Neural cell (in vitro differentiated cells): ENCODE measurements around the gene MMP24. TPM values are rescaled to one million over a fixed set of nuclear protein-coding genes. Genes with fewer than 3 reads are reported as not detected.

Experiments used
- H2AFZ ChIP-seq: fragments of 200-600, 300-800 bp; sonication (generic), shearing (Covaris generic); 2 replicates; pipeline ENCODE4 v1.6.0; 2014; ENCODE audit warnings: low read depth, mild to moderate bottlenecking, antibody characterized with exemption, low read length, moderate library complexity
- H3F3A ChIP-seq: fragments of 200-600 bp; shearing (Covaris generic); 2 replicates; pipeline ENCODE4 v1.6.1; 2016; ENCODE audit warnings: mild to moderate bottlenecking, moderate library complexity, mixed read lengths, antibody characterized with exemption, low read length; ENCODE audit not compliant: insufficient read depth, poor library complexity, severe bottlenecking
- H3K27ac ChIP-seq: fragments of 200-600, 300-800 bp; sonication (generic), shearing (Covaris generic); 2 replicates; pipeline ENCODE4 v1.5.1; 2014; ENCODE audit warnings: mild to moderate bottlenecking, low read length, moderate library complexity
- H3K27me3 ChIP-seq: fragments of 300-800, 200-600 bp; sonication (generic), shearing (Covaris generic); 2 replicates; pipeline ENCODE4 v1.6.0; 2014; ENCODE audit warnings: mild to moderate bottlenecking, low read depth, low read length, moderate library complexity; ENCODE audit not compliant: insufficient read depth
- H3K36me3 ChIP-seq: fragments of 300-800, 200-600 bp; sonication (generic), shearing (Covaris generic); 2 replicates; pipeline ENCODE4 v1.5.1; 2014; ENCODE audit warnings: mild to moderate bottlenecking, antibody characterized with exemption, low read length, moderate library complexity; ENCODE audit not compliant: insufficient read depth
- H3K4me2 ChIP-seq: fragments of 300-800, 200-600 bp; sonication (generic), shearing (Covaris generic); 2 replicates; pipeline ENCODE4 v1.6.0; 2014; ENCODE audit warnings: mild to moderate bottlenecking, low read length
- H3K4me3 ChIP-seq: fragments of 300-800, 200-600 bp; sonication (generic), shearing (Covaris generic); 2 replicates; pipeline ENCODE4 v1.5.1; 2014; ENCODE audit warnings: mild to moderate bottlenecking, low read length, moderate library complexity
- H3K79me2 ChIP-seq: fragments of 200-600 bp; shearing (Covaris generic); replicated peaks from 2 replicates; pipeline ENCODE4 v1.6.0; 2014; ENCODE audit warnings: mild to moderate bottlenecking, low read length, moderate library complexity; ENCODE audit not compliant: insufficient read depth
- H3K9ac ChIP-seq: fragments of 300-800, 200-600 bp; sonication (generic), shearing (Covaris generic); 2 replicates; pipeline ENCODE4 v1.6.1; 2016; ENCODE audit warnings: mild to moderate bottlenecking, low read length, mixed read lengths
- H3K9me2 ChIP-seq: fragments of 200-600 bp; shearing (Covaris generic); 2 replicates; pipeline ENCODE4 v1.6.1; 2016; ENCODE audit warnings: mild to moderate bottlenecking, low read length, mixed read lengths; ENCODE audit not compliant: insufficient read depth
- H3K9me3 ChIP-seq: fragments of 200-600, 300-800 bp; sonication (generic), shearing (Covaris generic); 2 replicates; pipeline ENCODE4 v1.6.1; 2016; ENCODE audit warnings: mild to moderate bottlenecking, mixed run types, low read length, moderate library complexity, mixed read lengths
- H4K20me1 ChIP-seq: fragments of 200-600 bp; shearing (Covaris generic); 2 replicates; pipeline ENCODE4 v1.6.1; 2016; ENCODE audit warnings: mild to moderate bottlenecking, mixed run types; ENCODE audit not compliant: insufficient read depth
- EP300 ChIP-seq: fragments of 450-650 bp; conservative IDR thresholded peaks from 2 replicates; pipeline ENCODE4 v1.6.1; 2014; ENCODE audit warnings: antibody characterized with exemption, mild to moderate bottlenecking, moderate library complexity; ENCODE audit not compliant: poor library complexity, severe bottlenecking
- EZH2 ChIP-seq: fragments of 200-600, 300-800 bp; shearing (Covaris generic), sonication (generic); IDR thresholded peaks from 2 replicates; pipeline ENCODE4 v1.6.1; 2014; ENCODE audit warnings: antibody characterized with exemption, low read length, borderline replicate concordance, mild to moderate bottlenecking; ENCODE audit not compliant: insufficient read depth, poor library complexity, severe bottlenecking
- MXI1 ChIP-seq: fragments of 450-650 bp; conservative IDR thresholded peaks from 2 replicates; pipeline ENCODE4 v1.6.1; 2014; ENCODE audit warnings: antibody characterized with exemption, mild to moderate bottlenecking; ENCODE audit not compliant: poor library complexity, severe bottlenecking
- POLR2AphosphoS5 ChIP-seq: IDR thresholded peaks from 2 replicates; pipeline ENCODE4 v1.6.1; 2012
- RAD21 ChIP-seq: fragments of 450-650 bp; conservative IDR thresholded peaks from 2 replicates; pipeline ENCODE4 v1.6.1; 2014; ENCODE audit warnings: antibody characterized with exemption, mild to moderate bottlenecking, moderate library complexity
- SMC3 ChIP-seq: fragments of 450-650 bp; conservative IDR thresholded peaks from 2 replicates; pipeline ENCODE4 v1.6.1; 2014; ENCODE audit warnings: antibody characterized with exemption, mild to moderate bottlenecking, moderate library complexity; ENCODE audit not compliant: poor library complexity
- TAF1 ChIP-seq: IDR thresholded peaks from 2 replicates; pipeline ENCODE4 v1.6.1; 2012; ENCODE audit warnings: low read depth
- polyA plus RNA-seq: library from polyadenylated mRNA; depleted of rRNA; stranded (reverse); fragments of >200 nt; gene quantifications from 2 replicates; pipeline ENCODE4 v1.2.3, GENCODE V29; 2014
- TF ChIP-seq, protein P1 (sequence below): IDR thresholded peaks from 2 replicates; pipeline ENCODE4 v1.6.1; 2012; ENCODE audit warnings: borderline replicate concordance
- TF ChIP-seq, protein P2 (sequence below): fragments of 450-650 bp; IDR thresholded peaks from 2 replicates; pipeline ENCODE4 v1.5.1; 2014; ENCODE audit warnings: antibody characterized with exemption, mild to moderate bottlenecking, moderate library complexity; ENCODE audit not compliant: poor library complexity, severe bottlenecking

Gene MMP24
- polyA plus RNA-seq, 1 donor from 2014 or later: 57.4 TPM

DNA sequence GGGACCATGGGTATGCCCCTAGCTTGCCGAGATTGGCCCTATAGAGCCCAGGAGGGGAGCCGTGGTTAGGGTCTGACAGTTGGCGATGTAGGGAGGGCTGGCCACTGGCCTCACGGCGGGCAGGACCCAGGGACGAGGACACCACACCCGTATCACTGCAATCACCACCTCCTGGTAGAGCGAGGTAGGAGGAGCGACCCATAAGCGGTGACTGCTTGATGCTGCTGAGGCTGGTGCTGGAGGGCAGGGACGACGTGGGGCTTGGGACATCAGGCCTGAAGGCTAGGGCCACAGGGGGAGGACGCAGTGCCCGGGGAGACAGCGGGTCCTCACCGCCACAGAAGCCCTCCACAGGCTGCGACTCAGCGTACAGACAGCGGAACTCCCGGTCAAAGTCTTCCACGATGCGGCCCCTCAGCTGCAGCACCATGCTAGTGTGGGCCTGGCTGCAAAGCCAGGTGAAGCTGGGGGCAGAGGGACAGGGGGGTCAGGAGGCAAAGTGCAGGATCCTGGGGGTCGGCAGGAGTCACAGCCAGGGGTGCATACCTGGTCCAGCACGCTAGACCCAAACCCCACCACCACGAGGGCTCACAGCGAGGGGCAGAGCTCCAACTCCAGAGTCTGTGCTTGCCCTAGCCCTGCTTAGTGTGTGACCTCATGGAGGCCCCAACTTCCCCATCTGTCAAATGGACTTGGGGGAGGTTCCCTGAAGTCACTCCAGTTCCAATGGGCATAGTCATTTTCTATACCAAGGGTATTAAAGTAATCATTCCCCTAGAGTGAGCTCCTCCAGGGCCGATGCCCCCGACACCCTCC is 61.2 kb downstream of the MMP24 start:
- no peak overlapping the region for H2AFZ ChIP-seq
- H3K36me3 ChIP-seq: no peaks in the 10 kb centered on the region
- H3K27me3 ChIP-seq: no peaks in the 10 kb centered on the region
- H3K79me2 ChIP-seq: peaks cover 10% of the 10 kb centered on the region
- TF ChIP-seq EZH2: no peak
- TF ChIP-seq, protein P1, sequence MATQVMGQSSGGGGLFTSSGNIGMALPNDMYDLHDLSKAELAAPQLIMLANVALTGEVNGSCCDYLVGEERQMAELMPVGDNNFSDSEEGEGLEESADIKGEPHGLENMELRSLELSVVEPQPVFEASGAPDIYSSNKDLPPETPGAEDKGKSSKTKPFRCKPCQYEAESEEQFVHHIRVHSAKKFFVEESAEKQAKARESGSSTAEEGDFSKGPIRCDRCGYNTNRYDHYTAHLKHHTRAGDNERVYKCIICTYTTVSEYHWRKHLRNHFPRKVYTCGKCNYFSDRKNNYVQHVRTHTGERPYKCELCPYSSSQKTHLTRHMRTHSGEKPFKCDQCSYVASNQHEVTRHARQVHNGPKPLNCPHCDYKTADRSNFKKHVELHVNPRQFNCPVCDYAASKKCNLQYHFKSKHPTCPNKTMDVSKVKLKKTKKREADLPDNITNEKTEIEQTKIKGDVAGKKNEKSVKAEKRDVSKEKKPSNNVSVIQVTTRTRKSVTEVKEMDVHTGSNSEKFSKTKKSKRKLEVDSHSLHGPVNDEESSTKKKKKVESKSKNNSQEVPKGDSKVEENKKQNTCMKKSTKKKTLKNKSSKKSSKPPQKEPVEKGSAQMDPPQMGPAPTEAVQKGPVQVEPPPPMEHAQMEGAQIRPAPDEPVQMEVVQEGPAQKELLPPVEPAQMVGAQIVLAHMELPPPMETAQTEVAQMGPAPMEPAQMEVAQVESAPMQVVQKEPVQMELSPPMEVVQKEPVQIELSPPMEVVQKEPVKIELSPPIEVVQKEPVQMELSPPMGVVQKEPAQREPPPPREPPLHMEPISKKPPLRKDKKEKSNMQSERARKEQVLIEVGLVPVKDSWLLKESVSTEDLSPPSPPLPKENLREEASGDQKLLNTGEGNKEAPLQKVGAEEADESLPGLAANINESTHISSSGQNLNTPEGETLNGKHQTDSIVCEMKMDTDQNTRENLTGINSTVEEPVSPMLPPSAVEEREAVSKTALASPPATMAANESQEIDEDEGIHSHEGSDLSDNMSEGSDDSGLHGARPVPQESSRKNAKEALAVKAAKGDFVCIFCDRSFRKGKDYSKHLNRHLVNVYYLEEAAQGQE: no peak
- TF ChIP-seq SMC3: no peak
- TF ChIP-seq EP300: no peak
- TF ChIP-seq MXI1: no peak
- TF ChIP-seq RAD21: no peak
- TF ChIP-seq, protein P2, sequence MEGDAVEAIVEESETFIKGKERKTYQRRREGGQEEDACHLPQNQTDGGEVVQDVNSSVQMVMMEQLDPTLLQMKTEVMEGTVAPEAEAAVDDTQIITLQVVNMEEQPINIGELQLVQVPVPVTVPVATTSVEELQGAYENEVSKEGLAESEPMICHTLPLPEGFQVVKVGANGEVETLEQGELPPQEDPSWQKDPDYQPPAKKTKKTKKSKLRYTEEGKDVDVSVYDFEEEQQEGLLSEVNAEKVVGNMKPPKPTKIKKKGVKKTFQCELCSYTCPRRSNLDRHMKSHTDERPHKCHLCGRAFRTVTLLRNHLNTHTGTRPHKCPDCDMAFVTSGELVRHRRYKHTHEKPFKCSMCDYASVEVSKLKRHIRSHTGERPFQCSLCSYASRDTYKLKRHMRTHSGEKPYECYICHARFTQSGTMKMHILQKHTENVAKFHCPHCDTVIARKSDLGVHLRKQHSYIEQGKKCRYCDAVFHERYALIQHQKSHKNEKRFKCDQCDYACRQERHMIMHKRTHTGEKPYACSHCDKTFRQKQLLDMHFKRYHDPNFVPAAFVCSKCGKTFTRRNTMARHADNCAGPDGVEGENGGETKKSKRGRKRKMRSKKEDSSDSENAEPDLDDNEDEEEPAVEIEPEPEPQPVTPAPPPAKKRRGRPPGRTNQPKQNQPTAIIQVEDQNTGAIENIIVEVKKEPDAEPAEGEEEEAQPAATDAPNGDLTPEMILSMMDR: no peak
- TF ChIP-seq POLR2AphosphoS5: no peak
- no peak for TF ChIP-seq TAF1
- no peak overlapping the region for H3K4me2 ChIP-seq
- no peak overlapping the region for H3K9ac ChIP-seq
- no peaks in the 10 kb centered on the region for H4K20me1 ChIP-seq
- H3K9me3 ChIP-seq: no peaks in the 10 kb centered on the region
- no peaks in the 10 kb centered on the region for H3F3A ChIP-seq
- no peak overlapping the region for H3K4me3 ChIP-seq
- no peak overlapping the region for H3K27ac ChIP-seq
- H3K9me2 ChIP-seq: no peaks in the 10 kb centered on the region

DNA sequence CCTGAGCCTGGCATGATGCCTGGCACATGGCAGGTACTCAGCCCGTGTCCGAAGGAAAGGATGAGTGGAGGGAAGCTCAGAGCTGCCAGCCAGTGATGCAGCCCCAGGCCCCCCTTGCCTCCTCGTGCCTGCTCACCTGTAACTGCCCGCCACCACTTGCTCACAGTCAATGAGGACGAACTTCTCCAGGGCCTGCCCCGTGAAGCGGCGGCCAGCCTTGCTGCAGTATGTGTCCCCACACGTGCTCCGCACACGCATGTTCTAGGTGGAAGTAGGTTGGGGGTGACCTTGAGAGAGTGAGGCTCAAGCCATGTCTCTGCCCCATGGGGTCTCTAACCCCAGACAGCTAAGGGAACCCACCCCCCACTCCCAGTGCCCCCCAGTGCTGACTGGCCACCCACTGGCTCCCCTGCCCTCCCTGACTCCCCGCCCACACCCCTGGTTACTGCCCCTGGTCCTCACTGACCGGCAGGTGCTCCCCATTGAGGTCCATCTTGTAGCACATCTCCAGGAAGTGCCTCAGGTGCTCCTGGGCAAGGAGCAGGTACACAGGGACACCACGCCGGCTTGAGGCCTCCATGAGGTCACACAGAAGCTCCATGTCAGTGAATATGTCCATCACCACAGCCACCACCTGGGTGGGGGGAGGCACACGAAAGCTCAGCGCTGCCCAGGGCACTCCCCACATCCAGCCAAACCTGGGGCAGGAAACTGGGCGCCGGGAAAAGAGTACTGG is 62.0 kb downstream of the MMP24 start:
- H3K79me2 ChIP-seq: peaks cover 6% of the 10 kb centered on the region
- no peaks in the 10 kb centered on the region for H4K20me1 ChIP-seq
- no peak for TF ChIP-seq RAD21
- H3K27me3 ChIP-seq: no peaks in the 10 kb centered on the region
- H3K27ac ChIP-seq: no peak overlapping the region
- no peaks in the 10 kb centered on the region for H3F3A ChIP-seq
- H3K4me2 ChIP-seq: no peak overlapping the region
- no peaks in the 10 kb centered on the region for H3K9me3 ChIP-seq
- no peak overlapping the region for H3K4me3 ChIP-seq
- no peaks in the 10 kb centered on the region for H3K36me3 ChIP-seq
- no peaks in the 10 kb centered on the region for H3K9me2 ChIP-seq
- no peak overlapping the region for H2AFZ ChIP-seq
- H3K9ac ChIP-seq: no peak overlapping the region
